ENCODE results near the gene SPPL3. TPM values are rescaled to one million over a fixed set of nuclear protein-coding genes. Genes with fewer than 3 reads are reported as not detected.

The SPPL3 gene
- total RNA-seq, 1 donor, result 44.5 TPM

DNA sequence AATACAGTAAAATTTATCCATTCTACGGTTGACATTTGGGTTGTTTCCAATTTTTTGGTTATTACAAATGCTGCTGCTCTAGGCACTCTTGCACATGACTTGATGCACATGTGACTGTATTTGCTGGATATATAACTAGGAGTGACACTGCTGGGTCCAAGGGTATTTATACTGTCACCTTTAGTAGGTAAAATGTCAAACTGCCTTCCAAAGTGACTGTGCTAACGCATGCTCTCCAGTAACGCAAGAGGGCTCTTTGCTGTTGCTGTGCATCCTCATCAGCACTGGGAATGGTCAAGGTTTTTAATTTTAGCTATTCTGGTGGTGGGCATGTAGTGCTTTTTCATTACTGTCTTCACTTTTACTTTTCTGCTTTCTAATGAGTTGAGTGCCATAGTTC is 116.3 kb downstream of the SPPL3 start:
- Histone ChIP-seq H3K9me3 (ENCODE audit: low read depth, low read length) (no peaks in the 10 kb centered on the region), H3K4me3 (ENCODE audit: low read length) (no peak overlapping the region), H3K4me1 (ENCODE audit: insufficient read depth, low read length) (peaks cover 6% of the 10 kb centered on the region), H3K27me3 (ENCODE audit: insufficient read depth, low read length) (no peaks in the 10 kb centered on the region)

DNA sequence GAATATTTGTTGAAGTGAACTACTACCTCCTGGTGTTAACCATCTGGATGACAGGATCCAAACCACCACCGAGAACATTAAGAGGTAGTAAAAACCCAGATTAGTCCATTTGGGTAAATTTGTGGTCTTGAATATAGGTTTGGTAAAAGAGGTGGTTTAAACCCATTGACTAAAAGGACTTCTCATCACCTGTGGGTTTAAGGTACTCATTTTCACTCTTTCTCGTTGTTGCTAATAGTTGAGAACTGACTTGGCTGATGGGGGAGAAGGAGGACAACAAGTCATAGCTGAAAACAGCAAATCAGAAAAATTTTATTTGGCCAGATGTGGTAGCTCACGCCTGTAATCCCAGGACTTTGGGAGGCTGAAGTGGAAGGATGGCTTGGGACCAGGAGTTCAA is 119.4 kb downstream of the SPPL3 start:
- H3K9me3 ChIP-seq (ENCODE audit: low read depth, low read length), result no peaks in the 10 kb centered on the region
- H3K4me3 ChIP-seq (ENCODE audit: low read length), result no peak overlapping the region
- no peaks in the 10 kb centered on the region for H3K27me3 ChIP-seq (ENCODE audit: insufficient read depth, low read length)
- H3K4me1 ChIP-seq (ENCODE audit: insufficient read depth, low read length), result peaks cover 10% of the 10 kb centered on the region

DNA sequence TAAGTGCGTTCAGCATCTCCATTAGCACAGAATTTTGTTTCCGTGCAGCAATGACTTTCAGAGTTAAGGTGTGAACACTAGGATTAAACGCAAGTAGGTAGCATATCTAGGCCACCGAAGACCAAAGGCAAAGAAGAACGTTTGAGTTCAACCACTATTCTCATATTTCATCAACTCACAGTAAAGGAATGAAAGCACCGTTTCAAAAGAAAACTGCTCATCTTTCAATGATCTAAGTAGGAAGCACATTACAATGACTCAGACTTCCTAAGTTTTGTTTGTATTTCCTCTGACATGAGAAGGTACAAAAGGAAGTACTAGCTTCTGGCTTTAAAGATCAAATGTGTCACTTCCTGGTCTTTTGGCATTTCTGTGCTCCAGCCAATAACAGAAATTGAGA is 121.0 kb downstream of the SPPL3 start:
- Histone ChIP-seq H3K27me3 (ENCODE audit: insufficient read depth, low read length) (no peaks in the 10 kb centered on the region), H3K9me3 (ENCODE audit: low read depth, low read length) (no peaks in the 10 kb centered on the region), H3K4me1 (ENCODE audit: insufficient read depth, low read length) (peaks cover 10% of the 10 kb centered on the region), H3K4me3 (ENCODE audit: low read length) (no peak overlapping the region)

DNA sequence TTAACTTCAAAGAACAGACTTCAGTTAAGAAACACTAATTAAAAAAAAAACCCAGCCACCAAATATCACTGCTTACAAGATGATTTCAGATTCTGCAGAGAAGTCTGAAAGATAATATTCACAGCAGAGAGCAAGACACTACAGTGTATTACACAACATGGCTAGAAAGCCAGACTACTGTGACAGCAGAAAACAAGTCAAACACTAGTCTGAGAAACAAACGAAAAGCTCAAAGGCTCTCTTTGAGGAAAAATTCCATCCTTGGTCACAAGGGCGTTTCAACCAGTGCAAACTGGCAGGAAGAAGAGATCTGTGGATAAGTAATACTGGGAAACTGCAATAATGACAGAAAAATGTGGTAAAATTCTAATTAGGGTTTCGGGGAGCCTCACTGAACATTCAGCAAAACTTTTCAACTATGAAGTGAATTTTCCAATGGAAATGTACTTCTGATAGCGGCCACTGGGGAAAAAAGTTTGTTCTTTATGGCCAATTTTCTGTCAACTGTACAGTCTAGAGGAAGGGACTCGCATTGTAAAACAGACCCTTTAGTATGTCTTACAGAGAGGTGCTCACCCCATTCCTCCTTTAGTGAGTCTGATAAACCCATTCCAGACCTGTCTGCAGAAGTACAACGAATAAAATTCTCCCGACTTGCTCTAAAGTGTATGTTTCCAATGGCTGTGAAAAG is 128.2 kb downstream of the SPPL3 start:
- Histone ChIP-seq H3K4me3 (ENCODE audit: low read length) (no peak overlapping the region), H3K27me3 (ENCODE audit: insufficient read depth, low read length) (no peaks in the 10 kb centered on the region), H3K4me1 (ENCODE audit: insufficient read depth, low read length) (no peaks in the 10 kb centered on the region), H3K9me3 (ENCODE audit: low read depth, low read length) (no peaks in the 10 kb centered on the region)

DNA sequence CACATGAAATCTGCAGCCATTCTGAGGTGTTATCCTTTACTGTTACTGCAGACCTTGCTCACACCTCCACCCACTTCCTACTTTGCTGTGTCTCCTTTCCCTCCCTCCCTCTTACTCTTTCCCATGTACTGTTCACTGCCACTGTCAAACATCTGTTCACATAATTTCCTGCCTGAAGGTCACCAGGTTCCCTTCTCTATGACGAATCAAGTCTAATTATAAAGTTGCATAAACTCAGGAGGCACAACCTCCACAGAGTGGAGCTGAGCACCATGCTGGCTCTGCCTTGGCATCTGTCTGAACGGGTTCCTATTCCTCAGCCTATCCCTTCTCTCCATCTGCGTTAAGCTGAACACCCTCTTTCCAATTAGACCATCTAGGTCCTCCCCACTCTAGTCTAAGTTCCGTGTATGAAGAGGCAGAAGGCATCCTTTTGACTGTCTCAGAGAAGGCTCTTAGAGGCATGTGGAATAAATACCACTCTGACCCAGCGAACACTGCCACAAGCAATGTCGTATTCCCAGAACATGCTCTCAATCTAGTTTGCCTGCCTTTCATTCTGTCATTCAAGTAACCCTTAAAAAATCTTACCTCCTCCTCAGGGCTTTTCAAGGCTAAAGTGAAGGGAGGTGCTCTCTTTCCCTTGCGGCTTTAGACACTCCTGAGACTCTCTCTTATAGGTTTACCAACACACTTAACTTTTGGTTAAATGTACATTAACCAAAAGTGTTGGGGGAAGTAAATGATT is 129.8 kb downstream of the SPPL3 start:
- no peak overlapping the region for H3K4me3 ChIP-seq (ENCODE audit: low read length)
- no peaks in the 10 kb centered on the region for H3K9me3 ChIP-seq (ENCODE audit: low read depth, low read length)
- H3K4me1 ChIP-seq (ENCODE audit: insufficient read depth, low read length), result no peaks in the 10 kb centered on the region
- H3K27me3 ChIP-seq (ENCODE audit: insufficient read depth, low read length), result no peaks in the 10 kb centered on the region

DNA sequence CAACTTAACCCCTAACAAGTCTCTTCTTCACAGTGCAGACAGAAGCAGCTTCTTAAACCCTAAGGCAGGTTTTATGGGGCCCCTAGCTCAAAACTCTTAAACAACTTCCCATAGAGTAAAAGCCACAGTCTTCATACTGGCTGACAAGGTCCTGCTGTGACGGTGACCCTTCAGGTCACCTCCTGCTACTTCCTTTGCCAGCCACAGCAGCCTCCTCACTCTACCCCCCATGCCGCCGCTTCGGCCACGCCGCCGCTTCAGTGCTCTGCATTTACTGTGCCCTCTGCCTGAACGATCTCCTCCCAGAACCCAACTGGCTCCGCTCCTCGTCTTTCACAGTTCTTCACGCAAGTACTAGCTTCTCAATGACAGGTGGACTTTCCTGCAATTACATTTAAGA is 133.1 kb downstream of the SPPL3 start:
- Histone ChIP-seq H3K4me3 (ENCODE audit: low read length) (no peak overlapping the region), H3K9me3 (ENCODE audit: low read depth, low read length) (no peaks in the 10 kb centered on the region), H3K27me3 (ENCODE audit: insufficient read depth, low read length) (no peaks in the 10 kb centered on the region), H3K4me1 (ENCODE audit: insufficient read depth, low read length) (no peaks in the 10 kb centered on the region)

DNA sequence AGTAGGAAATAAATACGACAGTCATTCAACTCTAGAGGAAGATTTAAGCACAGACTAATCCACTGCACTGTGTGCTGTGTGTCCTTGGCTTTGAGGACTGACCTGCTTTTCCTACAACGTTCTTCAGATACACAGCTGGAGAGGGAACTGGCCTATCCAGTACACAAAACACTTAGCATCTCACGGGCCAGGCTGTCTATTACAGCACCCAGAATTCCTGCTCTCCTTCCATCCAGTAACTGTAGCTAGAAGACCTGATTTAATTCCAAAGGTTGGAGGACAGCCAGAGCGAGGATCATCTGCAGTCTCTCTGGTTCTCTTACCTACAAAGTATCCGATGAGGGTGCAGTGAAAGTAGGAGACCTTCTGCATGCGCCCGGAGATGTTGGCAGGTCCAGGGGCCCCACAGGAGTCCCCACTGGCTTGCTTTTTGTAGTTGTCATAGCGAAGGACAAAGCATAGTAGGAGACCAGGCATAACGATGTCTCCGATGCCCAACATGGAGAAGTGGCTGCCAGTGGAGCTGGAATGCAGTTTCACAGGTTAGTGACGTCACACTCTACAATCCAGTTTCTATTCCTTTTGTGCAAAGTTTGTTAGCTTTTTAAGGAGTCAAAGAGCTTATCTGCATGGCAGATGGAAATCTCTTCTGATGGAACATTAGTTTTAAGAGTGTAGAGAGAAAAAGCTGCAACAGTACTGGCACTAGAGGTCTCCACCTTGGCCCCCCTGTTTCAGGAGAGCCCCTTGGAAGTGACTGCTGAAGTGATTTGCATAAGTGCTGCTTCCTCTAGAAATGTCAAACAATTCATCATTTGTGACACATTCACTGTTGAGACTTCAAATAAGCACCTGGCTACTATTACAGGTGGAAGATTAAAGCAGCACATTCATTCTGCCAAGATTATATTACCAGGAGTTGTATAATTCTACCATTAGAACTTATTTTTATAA is 136.8 kb downstream of the SPPL3 start:
- H3K9me3 ChIP-seq (ENCODE audit: low read depth, low read length), result no peaks in the 10 kb centered on the region
- no peaks in the 10 kb centered on the region for H3K27me3 ChIP-seq (ENCODE audit: insufficient read depth, low read length)
- no peak overlapping the region for H3K4me3 ChIP-seq (ENCODE audit: low read length)
- H3K4me1 ChIP-seq (ENCODE audit: insufficient read depth, low read length), result no peaks in the 10 kb centered on the region

DNA sequence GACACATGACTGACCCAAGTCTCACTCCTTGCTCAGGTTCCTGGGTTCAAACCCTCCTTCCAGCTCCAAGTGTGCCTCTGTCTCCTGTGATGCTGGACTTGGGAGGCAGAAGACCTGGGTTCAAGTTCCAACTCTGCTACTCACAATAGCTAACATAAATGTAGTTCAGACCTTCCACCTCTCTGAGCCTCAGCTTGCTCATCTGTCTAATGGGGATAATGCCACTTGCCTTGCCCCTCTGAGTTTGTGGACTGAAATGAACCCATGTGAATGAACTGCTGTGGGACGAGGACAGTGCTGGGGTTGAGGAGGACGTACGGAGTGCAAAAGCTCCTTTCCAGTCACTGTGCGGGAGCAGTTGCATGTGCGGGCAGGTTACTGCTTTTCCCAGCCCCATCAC is 137.6 kb downstream of the SPPL3 start:
- H3K27me3 ChIP-seq (ENCODE audit: insufficient read depth, low read length), result no peaks in the 10 kb centered on the region
- no peaks in the 10 kb centered on the region for H3K9me3 ChIP-seq (ENCODE audit: low read depth, low read length)
- no peak overlapping the region for H3K4me3 ChIP-seq (ENCODE audit: low read length)
- H3K4me1 ChIP-seq (ENCODE audit: insufficient read depth, low read length), result no peaks in the 10 kb centered on the region

DNA sequence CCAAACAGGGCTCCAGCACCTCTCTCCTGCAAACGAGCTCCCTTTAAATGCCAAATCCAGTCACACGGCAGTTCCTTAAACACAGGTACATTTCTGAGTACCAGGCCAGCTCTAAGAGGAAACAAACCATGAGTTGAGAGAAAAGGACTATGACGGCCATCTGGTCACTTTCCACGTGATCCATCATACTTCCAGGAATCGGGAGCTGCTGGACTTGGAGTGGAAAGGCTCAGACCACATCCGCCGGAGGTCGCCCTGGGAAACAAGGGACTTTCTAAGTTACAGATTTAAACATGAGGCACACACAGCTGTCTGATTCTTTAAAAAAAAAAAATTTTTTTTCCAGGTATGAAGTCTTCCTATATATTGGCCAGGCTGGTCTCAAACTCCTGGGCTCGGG is 139.3 kb downstream of the SPPL3 start:
- Histone ChIP-seq H3K4me3 (ENCODE audit: low read length) (no peak overlapping the region), H3K9me3 (ENCODE audit: low read depth, low read length) (no peaks in the 10 kb centered on the region), H3K4me1 (ENCODE audit: insufficient read depth, low read length) (no peaks in the 10 kb centered on the region)

DNA sequence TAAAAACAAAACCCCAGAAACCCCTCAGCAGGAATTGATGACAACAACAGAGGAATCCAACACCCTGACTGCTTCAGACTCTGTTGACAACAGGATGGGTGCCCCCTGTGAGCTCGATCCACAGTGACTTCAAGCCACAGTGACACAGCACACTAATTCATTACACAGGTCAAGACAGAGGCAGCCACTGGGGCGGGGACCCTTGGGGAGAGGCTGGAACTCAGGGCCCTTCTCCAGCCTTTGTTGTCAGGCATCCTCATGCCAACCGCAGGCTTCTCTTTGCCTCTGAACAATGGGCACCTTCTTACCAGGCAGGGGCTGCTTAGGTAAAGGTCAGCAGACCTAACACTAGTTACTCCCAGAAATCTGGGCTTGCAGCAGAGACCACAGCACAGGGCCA is 140.9 kb downstream of the SPPL3 start:
- Histone ChIP-seq H3K4me3 (ENCODE audit: low read length) (no peak overlapping the region), H3K4me1 (ENCODE audit: insufficient read depth, low read length) (no peaks in the 10 kb centered on the region), H3K27me3 (ENCODE audit: insufficient read depth, low read length) (no peaks in the 10 kb centered on the region), H3K9me3 (ENCODE audit: low read depth, low read length) (no peaks in the 10 kb centered on the region)

More for the DNA sequence above, 139.3 kb downstream of the SPPL3 start:
- no peaks in the 10 kb centered on the region for H3K27me3 ChIP-seq (ENCODE audit: insufficient read depth, low read length)

DNA sequence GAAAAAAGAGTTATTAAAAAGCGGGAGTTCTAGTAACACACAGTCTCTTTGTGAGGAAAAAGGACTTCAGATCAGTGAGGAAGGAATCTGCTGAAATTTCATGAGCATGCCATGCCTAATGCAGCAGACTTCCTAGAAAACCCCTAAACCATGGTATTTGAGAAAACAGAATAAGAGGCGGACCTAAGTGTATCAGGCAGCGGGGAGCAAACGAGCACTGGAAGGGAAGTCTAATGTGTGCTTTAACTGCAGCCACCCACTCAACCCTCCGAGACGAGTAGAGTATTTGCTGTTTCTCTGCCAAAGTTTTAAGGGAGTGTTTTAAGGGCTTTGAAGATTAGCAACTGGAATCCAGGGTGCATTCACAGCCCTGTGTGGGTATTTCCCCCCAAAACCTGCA is 142.1 kb downstream of the SPPL3 start:
- Histone ChIP-seq H3K4me1 (ENCODE audit: insufficient read depth, low read length) (no peaks in the 10 kb centered on the region), H3K4me3 (ENCODE audit: low read length) (no peak overlapping the region), H3K27me3 (ENCODE audit: insufficient read depth, low read length) (no peaks in the 10 kb centered on the region), H3K9me3 (ENCODE audit: low read depth, low read length) (no peaks in the 10 kb centered on the region)

DNA sequence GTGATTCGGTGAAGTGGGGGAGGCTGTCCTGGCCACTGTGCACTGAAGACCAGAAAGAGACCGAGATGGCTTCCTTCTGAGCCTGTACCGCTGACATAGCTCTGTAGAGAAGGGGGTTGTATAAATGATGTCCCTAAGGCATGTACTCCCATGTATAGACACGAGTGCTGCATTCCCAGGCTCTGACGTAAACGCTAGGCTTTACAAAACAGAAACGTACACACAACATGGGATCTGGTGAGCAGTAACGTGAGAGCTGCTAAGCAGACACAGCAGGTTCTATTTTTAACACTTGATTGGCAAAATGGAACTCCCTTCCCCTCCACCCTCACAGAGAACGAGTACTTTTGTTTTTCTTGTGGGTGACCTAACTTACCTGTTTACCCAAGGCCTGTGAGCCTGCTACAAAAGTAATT is 142.6 kb downstream of the SPPL3 start:
- no peaks in the 10 kb centered on the region for H3K9me3 ChIP-seq (ENCODE audit: low read depth, low read length)
- no peaks in the 10 kb centered on the region for H3K4me1 ChIP-seq (ENCODE audit: insufficient read depth, low read length)
- H3K4me3 ChIP-seq (ENCODE audit: low read length), result no peak overlapping the region
- no peaks in the 10 kb centered on the region for H3K27me3 ChIP-seq (ENCODE audit: insufficient read depth, low read length)

DNA sequence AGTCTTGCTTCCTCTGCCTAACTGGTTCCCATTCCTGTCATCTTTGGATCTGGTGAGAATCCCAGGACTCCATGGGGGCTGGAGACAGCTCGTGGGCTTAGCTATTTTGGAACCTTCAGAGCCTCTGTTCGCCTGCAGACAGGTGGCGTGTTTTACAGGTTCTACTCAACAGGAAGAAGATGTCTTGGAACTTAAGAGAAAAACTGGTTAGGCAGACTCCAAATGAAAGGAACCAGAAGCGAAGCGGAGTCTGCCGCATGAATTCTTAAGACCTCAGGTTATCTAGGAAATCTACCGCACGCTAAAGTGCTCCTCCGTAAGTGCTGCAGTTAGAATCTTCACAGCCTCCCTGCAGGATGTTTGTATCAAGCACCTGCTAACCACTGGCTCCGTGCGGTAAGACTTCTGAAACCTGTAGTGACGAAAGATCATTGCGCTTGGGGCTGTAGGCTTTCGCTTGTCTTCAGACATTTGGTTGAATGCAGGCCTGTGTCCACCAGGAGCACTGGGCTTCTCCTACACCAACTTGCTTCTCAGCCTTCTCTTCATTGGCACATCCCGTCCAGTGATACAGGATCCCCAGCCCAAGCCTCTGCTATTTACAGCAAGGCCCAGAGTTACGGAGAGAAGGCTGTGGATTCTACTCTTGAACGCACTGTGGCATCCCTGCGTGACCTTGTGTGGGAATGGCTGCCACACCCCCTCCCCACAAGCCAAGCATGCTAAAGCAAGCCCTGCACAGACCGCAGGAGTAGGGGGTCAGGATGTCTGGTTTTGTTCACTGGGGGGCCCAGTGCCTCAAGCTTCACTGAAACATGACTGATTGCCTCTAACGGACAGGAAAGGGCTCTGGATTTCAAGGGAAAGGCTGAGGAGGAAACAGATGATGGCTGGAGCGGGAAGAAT is 143.6 kb downstream of the SPPL3 start:
- Histone ChIP-seq H3K4me3 (ENCODE audit: low read length) (no peak overlapping the region), H3K27me3 (ENCODE audit: insufficient read depth, low read length) (no peaks in the 10 kb centered on the region), H3K4me1 (ENCODE audit: insufficient read depth, low read length) (no peaks in the 10 kb centered on the region), H3K9me3 (ENCODE audit: low read depth, low read length) (peaks cover under 1% of the 10 kb centered on the region)

DNA sequence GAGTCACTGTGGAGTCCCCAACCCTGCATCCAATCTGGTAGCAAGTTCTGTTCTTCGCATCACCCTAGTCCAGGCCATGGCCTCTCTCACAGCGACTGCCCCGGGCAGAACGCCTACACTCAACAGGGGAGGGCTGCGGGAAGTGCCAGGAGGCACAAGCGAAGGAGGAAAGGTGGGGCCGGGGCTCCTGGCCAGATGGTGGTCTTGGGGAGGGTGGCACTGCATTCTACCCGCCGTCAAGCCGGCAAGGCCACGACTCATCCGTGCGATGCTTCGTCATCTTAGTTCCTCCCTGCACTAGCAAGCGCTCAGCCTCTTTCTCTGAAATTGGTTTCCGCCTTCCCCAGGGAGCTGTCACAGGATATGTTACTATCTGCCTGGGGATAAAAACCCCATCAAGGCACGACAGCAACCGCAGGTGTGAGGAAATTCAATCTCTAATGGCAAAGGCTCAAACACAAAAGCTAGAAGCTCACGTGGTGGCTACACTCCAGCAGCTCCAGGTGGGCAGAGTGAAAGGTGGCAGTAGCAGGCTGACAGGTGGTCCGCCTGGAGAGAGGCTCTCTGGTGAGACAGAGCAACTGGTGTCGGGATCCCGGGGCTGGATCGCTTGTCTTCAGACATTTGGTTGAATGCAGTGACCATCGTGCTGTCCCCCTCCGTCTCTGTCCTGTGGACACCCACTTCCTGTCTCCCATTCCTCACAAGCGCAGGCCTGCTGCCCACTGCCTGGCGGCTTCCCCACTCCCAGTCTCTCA is 144.4 kb downstream of the SPPL3 start:
- H3K27me3 ChIP-seq (ENCODE audit: insufficient read depth, low read length), result no peaks in the 10 kb centered on the region
- H3K4me3 ChIP-seq (ENCODE audit: low read length), result no peak overlapping the region
- H3K9me3 ChIP-seq (ENCODE audit: low read depth, low read length), result peaks cover 8% of the 10 kb centered on the region
- H3K4me1 ChIP-seq (ENCODE audit: insufficient read depth, low read length), result no peaks in the 10 kb centered on the region

Measured in mononuclear cell (primary cell).